ENCODE results near the gene AZIN2. TPM values are rescaled to one million over a fixed set of nuclear protein-coding genes. Genes with fewer than 3 reads are reported as not detected.
A peak's percentile ranks its signal among the peaks of the same experiment; 100 is the strongest.

The AZIN2 gene
- total and polyA plus RNA-seq, 10 of the 15 experiments (the other 5 are each of a cell fraction or from before 2014, with no cell fraction given): 0.02 to 0.85 (median 0.23) TPM

DNA sequence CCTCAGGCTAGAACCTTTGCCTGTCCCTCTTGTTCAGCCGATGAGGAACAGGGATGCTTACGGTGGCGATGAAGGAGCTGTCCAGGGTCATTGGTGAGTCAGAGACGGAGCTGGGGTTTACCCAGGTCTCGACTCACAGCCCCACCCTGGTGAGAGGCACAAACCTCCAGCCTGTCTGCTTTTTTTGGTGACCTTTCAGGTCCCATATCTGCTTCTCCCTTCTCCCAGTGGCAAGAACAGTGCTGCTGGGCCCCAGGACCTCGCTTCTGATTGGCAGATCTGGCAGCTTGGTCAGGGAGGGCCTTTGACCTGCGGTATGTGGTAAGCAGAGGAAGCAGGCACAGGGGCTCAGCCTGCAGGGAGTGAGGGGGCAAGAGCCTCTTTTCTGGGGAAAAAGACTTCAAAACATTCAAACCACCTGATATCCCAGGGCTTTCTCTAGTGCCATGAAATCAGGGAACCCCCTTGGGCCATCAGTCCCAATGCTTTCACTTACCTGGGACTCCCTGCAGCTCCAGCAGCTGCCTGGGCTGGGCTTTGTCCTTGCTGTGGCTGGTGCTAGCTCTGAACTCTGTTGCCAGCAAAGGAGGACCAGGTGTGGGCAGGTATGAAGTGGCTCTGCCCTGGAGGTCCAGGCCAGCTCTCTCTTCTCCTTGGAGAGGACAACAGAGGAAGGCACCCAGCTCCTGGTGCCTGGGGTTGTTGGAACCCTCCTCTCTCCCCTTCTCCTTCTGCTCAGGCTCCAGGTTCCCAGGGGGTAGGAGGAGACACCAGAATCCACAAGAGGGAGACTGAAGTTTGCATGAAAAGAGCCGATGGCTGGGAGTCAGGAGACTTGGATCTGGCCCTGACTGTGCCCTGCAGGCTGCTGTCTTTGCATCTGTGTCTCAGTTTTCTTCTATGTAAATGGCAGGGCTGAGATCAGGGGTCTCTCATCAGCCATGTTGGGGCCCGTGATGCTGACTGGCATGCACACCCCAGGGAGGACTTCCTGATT is 59.5 kb downstream of the AZIN2 start (continued):
- peak; percentile 15; the same call in 1 of the 2 replicates for TF ChIP-seq SPI1 (IDR thresholded peaks at IDR 0.05; ENCODE audit: borderline replicate concordance, insufficient read depth, low read depth, low read length)
- no peak for TF ChIP-seq JUND (IDR thresholded peaks at IDR 0.05; ENCODE audit: low read depth, low read length)
- TF ChIP-seq STAT1 (conservative IDR thresholded peaks at IDR 0.05): no peak

DNA sequence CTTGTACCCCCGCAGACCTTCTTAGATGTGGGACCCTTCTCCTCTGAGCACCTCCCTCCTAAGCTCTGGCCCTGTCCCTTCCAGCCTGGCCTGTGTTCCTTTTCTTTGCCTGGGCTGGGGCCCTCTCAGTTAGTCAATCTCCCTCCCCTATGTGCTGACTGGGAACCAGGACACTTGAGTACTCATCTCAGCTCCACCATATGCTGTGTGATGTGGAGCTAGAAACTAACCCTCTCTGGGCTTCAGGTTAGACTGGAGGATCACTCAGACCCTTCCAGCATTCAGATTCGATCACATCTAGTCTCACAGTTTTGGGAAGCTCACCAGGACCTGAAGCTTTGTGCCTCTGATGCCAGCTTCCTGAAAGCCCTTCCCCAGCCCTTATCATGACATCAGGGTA is 60.3 kb downstream of the AZIN2 start:
- no peak overlapping the region for H3K4me3 ChIP-seq
- TF ChIP-seq NFYA (IDR thresholded peaks at IDR 0.05; ENCODE audit: borderline replicate concordance, low read depth, low read length) (no peak), TCF3 (IDR thresholded peaks at IDR 0.05; ENCODE audit: borderline replicate concordance, insufficient read depth, low read depth, low read length) (no peak), SMAD1 (IDR thresholded peaks at IDR 0.05; ENCODE audit: low read depth, partially characterized antibody) (no peak), NBN (IDR thresholded peaks at IDR 0.05) (no peak), EGR1 (IDR thresholded peaks at IDR 0.05; ENCODE audit: borderline replicate concordance in 1 of 2, low read depth in 2 of 2, low read length in 2 of 2) (no peak)
- TF ChIP-seq, protein P1, sequence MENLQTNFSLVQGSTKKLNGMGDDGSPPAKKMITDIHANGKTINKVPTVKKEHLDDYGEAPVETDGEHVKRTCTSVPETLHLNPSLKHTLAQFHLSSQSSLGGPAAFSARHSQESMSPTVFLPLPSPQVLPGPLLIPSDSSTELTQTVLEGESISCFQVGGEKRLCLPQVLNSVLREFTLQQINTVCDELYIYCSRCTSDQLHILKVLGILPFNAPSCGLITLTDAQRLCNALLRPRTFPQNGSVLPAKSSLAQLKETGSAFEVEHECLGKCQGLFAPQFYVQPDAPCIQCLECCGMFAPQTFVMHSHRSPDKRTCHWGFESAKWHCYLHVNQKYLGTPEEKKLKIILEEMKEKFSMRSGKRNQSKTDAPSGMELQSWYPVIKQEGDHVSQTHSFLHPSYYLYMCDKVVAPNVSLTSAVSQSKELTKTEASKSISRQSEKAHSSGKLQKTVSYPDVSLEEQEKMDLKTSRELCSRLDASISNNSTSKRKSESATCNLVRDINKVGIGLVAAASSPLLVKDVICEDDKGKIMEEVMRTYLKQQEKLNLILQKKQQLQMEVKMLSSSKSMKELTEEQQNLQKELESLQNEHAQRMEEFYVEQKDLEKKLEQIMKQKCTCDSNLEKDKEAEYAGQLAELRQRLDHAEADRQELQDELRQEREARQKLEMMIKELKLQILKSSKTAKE (IDR thresholded peaks at IDR 0.05; ENCODE audit: low read depth, poor library complexity, severe bottlenecking): no peak
- TF ChIP-seq, protein P2, sequence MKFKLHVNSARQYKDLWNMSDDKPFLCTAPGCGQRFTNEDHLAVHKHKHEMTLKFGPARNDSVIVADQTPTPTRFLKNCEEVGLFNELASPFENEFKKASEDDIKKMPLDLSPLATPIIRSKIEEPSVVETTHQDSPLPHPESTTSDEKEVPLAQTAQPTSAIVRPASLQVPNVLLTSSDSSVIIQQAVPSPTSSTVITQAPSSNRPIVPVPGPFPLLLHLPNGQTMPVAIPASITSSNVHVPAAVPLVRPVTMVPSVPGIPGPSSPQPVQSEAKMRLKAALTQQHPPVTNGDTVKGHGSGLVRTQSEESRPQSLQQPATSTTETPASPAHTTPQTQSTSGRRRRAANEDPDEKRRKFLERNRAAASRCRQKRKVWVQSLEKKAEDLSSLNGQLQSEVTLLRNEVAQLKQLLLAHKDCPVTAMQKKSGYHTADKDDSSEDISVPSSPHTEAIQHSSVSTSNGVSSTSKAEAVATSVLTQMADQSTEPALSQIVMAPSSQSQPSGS (IDR thresholded peaks at IDR 0.05; ENCODE audit: low read length): no peak
- TF ChIP-seq, protein P3, sequence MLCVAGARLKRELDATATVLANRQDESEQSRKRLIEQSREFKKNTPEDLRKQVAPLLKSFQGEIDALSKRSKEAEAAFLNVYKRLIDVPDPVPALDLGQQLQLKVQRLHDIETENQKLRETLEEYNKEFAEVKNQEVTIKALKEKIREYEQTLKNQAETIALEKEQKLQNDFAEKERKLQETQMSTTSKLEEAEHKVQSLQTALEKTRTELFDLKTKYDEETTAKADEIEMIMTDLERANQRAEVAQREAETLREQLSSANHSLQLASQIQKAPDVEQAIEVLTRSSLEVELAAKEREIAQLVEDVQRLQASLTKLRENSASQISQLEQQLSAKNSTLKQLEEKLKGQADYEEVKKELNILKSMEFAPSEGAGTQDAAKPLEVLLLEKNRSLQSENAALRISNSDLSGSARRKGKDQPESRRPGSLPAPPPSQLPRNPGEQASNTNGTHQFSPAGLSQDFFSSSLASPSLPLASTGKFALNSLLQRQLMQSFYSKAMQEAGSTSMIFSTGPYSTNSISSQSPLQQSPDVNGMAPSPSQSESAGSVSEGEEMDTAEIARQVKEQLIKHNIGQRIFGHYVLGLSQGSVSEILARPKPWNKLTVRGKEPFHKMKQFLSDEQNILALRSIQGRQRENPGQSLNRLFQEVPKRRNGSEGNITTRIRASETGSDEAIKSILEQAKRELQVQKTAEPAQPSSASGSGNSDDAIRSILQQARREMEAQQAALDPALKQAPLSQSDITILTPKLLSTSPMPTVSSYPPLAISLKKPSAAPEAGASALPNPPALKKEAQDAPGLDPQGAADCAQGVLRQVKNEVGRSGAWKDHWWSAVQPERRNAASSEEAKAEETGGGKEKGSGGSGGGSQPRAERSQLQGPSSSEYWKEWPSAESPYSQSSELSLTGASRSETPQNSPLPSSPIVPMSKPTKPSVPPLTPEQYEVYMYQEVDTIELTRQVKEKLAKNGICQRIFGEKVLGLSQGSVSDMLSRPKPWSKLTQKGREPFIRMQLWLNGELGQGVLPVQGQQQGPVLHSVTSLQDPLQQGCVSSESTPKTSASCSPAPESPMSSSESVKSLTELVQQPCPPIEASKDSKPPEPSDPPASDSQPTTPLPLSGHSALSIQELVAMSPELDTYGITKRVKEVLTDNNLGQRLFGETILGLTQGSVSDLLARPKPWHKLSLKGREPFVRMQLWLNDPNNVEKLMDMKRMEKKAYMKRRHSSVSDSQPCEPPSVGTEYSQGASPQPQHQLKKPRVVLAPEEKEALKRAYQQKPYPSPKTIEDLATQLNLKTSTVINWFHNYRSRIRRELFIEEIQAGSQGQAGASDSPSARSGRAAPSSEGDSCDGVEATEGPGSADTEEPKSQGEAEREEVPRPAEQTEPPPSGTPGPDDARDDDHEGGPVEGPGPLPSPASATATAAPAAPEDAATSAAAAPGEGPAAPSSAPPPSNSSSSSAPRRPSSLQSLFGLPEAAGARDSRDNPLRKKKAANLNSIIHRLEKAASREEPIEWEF (IDR thresholded peaks at IDR 0.05; ENCODE audit: insufficient replicate concordance, low read depth, low read length): no peak

More for the DNA sequence above, 60.3 kb downstream of the AZIN2 start:
- Histone ChIP-seq H2AFZ (ENCODE audit: control insufficient read depth, low read depth, low read length) (no peak overlapping the region), H3K9me3 (replicated peaks; ENCODE audit: control insufficient read depth, insufficient read depth, low read length) (no peaks in the 10 kb centered on the region), H3K4me2 (ENCODE audit: control insufficient read depth, insufficient read depth) (no peak overlapping the region), H3K27ac (ENCODE audit: control insufficient read depth, insufficient read depth) (no peak overlapping the region), H3K9ac (ENCODE audit: control insufficient read depth, insufficient read depth, low read length) (no peak overlapping the region), H3K79me2 (ENCODE audit: control insufficient read depth, insufficient read depth, low read length) (no peaks in the 10 kb centered on the region), H4K20me1 (ENCODE audit: control insufficient read depth, insufficient read depth) (no peaks in the 10 kb centered on the region), H3K4me1 (ENCODE audit: control insufficient read depth, insufficient read depth, low read length) (no peaks in the 10 kb centered on the region), H3K36me3 (ENCODE audit: control insufficient read depth in 2 of 2, insufficient read depth in 2 of 2, low read length in 1 of 2) (no peaks in the 10 kb centered on the region), H3K27me3 (replicated peaks in 1 of 2; ENCODE audit: control insufficient read depth in 2 of 2, insufficient read depth in 2 of 2, low read length in 1 of 2) (no peaks in the 10 kb centered on the region)
- SMC1A ChIA-PET (ENCODE audit: uncharacterized antibody, unreplicated experiment): interaction anchor here (1.5 to 1.9 kb wide), 2 partner anchors 14 to 154 kb away, joined by 3 to 5 read pairs; no protein-coding TSS in a partner anchor
- POLR2A ChIA-PET: interaction anchor here (0.6 to 1.1 kb wide), 2 partner anchors 14 to 27 kb away, joined by 4 read pairs; no protein-coding TSS in a partner anchor
- in situ Hi-C loops (cut with MboI) (no loop called here), intact Hi-C loops (cut with micrococcal nuclease; ENCODE audit: unreplicated experiment) (no loop called here)
- no TSS peak for BruUV-seq (replicated peaks)
- CTCF ChIA-PET: interaction anchor here (1.3 to 6.8 kb wide), 3 partner anchors 13 to 155 kb away, joined by 3 to 53 read pairs (median 51); no protein-coding TSS in a partner anchor
- no peak for ATAC-seq
- no peak for DNase-seq (ENCODE audit: low read depth, low spot score)
- no peak for FAIRE-seq
- WGBS (ENCODE audit: insufficient coverage, insufficient replicate concordance, low lambda C conversion rate, missing lambda C conversion rate): 43% methylated on average over 2 of the region's 2 CpGs
- RAD21 ChIA-PET (ENCODE audit: unreplicated experiment): interaction anchor here (0.9 kb wide), 1 partner anchor 14 kb away, joined by 3 read pairs; no protein-coding TSS in a partner anchor
